ENCODE data around the gene ADAMTS8.

The ADAMTS8 gene

DNA sequence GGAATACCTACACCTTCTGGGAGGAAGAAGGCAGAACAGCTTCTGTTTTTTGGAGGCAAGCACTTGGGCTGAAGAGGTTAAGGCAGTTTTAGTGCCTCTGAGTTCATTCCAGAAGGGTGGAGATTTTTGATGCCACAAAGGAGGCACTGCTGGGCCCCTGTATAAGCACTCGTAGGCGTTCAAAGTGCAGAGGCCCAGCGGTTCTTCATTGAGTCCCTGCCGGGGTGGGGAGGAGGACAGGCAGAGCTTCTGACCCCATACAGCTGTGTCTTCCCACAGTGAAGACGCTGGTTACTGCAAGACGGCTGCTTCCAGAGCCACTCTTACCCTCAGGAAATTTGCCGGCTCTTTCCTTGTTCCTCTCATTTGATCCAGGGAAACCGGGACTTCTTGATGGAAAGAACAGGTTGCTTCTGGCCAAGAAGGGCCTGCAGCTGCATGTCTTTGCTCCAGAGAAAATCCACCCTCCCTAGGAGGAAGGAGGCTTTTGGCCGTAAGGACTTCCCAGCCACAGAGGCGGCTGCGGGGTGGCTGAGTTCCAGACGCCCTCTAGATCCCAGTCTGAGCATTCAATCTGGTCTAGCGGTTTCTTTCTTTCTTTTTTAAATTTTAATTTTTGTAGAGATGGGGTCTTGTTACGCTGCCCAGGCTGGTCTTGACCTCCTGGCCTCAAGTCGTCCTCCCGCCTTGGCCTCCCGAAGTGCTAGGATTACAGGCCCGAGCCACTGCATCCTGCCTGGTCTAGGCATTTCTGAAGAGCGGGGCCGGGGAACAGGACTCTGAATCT is 29.4 kb upstream of the ADAMTS8 start:
- H3K9me3 Mint-ChIP-seq, result no peaks in the 10 kb centered on the region
- TF ChIP-seq, protein P1, sequence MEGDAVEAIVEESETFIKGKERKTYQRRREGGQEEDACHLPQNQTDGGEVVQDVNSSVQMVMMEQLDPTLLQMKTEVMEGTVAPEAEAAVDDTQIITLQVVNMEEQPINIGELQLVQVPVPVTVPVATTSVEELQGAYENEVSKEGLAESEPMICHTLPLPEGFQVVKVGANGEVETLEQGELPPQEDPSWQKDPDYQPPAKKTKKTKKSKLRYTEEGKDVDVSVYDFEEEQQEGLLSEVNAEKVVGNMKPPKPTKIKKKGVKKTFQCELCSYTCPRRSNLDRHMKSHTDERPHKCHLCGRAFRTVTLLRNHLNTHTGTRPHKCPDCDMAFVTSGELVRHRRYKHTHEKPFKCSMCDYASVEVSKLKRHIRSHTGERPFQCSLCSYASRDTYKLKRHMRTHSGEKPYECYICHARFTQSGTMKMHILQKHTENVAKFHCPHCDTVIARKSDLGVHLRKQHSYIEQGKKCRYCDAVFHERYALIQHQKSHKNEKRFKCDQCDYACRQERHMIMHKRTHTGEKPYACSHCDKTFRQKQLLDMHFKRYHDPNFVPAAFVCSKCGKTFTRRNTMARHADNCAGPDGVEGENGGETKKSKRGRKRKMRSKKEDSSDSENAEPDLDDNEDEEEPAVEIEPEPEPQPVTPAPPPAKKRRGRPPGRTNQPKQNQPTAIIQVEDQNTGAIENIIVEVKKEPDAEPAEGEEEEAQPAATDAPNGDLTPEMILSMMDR (IDR thresholded peaks at IDR 0.05; ENCODE audit: unreplicated experiment in 3 of 3), result no peak
- peaks cover 65% of the 10 kb centered on the region for H3K36me3 Mint-ChIP-seq (ENCODE audit: low read depth)
- H3K27me3 Mint-ChIP-seq (ENCODE audit: low read depth), result no peaks in the 10 kb centered on the region
- H3K27ac Mint-ChIP-seq, result peak overlapping the region; percentile 39 to 83 (median 62)
- H3K4me3 Mint-ChIP-seq, result peak overlapping the region in 2 of 3 experiments; percentile 9 to 26
- peaks cover 61% of the 10 kb centered on the region for H3K4me1 Mint-ChIP-seq

GRCh38 chr11:130456286-130456685 is 27.9 kb upstream of the ADAMTS8 start:
- H3K36me3 Mint-ChIP-seq (ENCODE audit: low read depth), result peaks cover 61% of the 10 kb centered on the region

GRCh38 chr11:130455483-130456127 is 27.2 kb upstream of the ADAMTS8 start:
- peak overlapping the region; percentile 53 to 82 (median 79) for H3K4me3 Mint-ChIP-seq
- no peaks in the 10 kb centered on the region for H3K9me3 Mint-ChIP-seq
- H3K4me1 Mint-ChIP-seq, result peaks cover 76% of the 10 kb centered on the region
- TF ChIP-seq, protein P1 (IDR thresholded peaks at IDR 0.05; ENCODE audit: unreplicated experiment in 3 of 3), result no peak
- H3K27ac Mint-ChIP-seq, result peak overlapping the region; percentile 42 to 73 (median 57)
- H3K36me3 Mint-ChIP-seq (ENCODE audit: low read depth), result peaks cover 64% of the 10 kb centered on the region
- H3K27me3 Mint-ChIP-seq (ENCODE audit: low read depth), result peaks cover 4% of the 10 kb centered on the region

More at GRCh38 chr11:130456286-130456685, 27.9 kb upstream of the ADAMTS8 start:
- Mint-ChIP-seq H3K9me3 (no peaks in the 10 kb centered on the region), H3K4me3 (peak overlapping the region in 2 of 3 experiments; percentile 66 to 79), H3K4me1 (peaks cover 72% of the 10 kb centered on the region), H3K27me3 (ENCODE audit: low read depth) (no peaks in the 10 kb centered on the region), H3K27ac (peak overlapping the region; percentile 42 to 73 (median 57))
- TF ChIP-seq, protein P1 (IDR thresholded peaks at IDR 0.05; ENCODE audit: unreplicated experiment in 3 of 3), result no peak

- H3K27ac Mint-ChIP-seq, result peak overlapping the region; percentile 42 to 81 (median 57)
- peaks cover 65% of the 10 kb centered on the region for H3K36me3 Mint-ChIP-seq (ENCODE audit: low read depth)
- peaks cover 76% of the 10 kb centered on the region for H3K4me1 Mint-ChIP-seq
- TF ChIP-seq, protein P1 (IDR thresholded peaks at IDR 0.05; ENCODE audit: unreplicated experiment in 3 of 3), result no peak
- no peaks in the 10 kb centered on the region for H3K9me3 Mint-ChIP-seq
- peaks cover 9% of the 10 kb centered on the region for H3K27me3 Mint-ChIP-seq (ENCODE audit: low read depth)
- peak overlapping the region; percentile 69 to 82 (median 79) for H3K4me3 Mint-ChIP-seq
These were observed 26.3 kb upstream of the ADAMTS8 start for GRCh38 chr11:130454491-130455252.

DNA sequence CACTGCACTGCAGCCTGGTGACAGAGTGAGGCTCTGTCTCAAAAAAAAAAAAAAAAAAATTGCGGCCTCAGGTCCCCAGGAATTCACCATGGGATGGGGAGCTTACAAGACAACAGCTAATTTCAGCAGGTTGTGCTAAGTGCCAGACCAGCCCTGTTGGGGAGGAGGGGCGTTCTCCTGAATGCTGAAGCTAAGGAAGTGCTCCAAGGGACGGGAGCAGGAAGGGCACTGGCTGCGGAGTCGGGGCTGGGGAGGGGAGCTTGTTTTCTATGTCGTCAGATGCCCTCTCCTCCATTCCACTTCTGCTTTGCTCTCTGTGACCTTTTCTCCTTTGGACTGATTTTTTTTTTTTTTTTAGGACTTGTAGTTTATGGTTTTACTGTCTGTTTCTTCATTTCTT is 24.5 kb upstream of the ADAMTS8 start:
- peaks cover 56% of the 10 kb centered on the region for H3K36me3 Mint-ChIP-seq (ENCODE audit: low read depth)
- H3K4me3 Mint-ChIP-seq, result peak overlapping the region; percentile 69 to 96 (median 73)
- H3K27ac Mint-ChIP-seq, result peak overlapping the region in 2 of 3 experiments; percentile 55 to 61
- peaks cover 70% of the 10 kb centered on the region for H3K4me1 Mint-ChIP-seq
- TF ChIP-seq, protein P1 (IDR thresholded peaks at IDR 0.05; ENCODE audit: unreplicated experiment in 3 of 3), result no peak
- no peaks in the 10 kb centered on the region for H3K9me3 Mint-ChIP-seq
- peaks cover 15% of the 10 kb centered on the region for H3K27me3 Mint-ChIP-seq (ENCODE audit: low read depth)
